Measurements from ENCODE around the gene WWC2.

GRCh38 chr4:183268556-183268955 lies 169.5 kb downstream of the WWC2 start:
- no peak for TF ChIP-seq CTCF (IDR thresholded peaks at IDR 0.05)
- no peak for TF ChIP-seq JUNB (IDR thresholded peaks at IDR 0.05)
- no peak for TF ChIP-seq POLR2A (IDR thresholded peaks at IDR 0.05; ENCODE audit: low read length)
- no peak for TF ChIP-seq EP300 (IDR thresholded peaks at IDR 0.05)
- TF ChIP-seq RAD21 (conservative IDR thresholded peaks at IDR 0.05 in 1 of 2, IDR thresholded peaks at IDR 0.05 in 1 of 2): no peak
- no peak for TF ChIP-seq PBX3 (IDR thresholded peaks at IDR 0.05)
- TF ChIP-seq, protein P1, sequence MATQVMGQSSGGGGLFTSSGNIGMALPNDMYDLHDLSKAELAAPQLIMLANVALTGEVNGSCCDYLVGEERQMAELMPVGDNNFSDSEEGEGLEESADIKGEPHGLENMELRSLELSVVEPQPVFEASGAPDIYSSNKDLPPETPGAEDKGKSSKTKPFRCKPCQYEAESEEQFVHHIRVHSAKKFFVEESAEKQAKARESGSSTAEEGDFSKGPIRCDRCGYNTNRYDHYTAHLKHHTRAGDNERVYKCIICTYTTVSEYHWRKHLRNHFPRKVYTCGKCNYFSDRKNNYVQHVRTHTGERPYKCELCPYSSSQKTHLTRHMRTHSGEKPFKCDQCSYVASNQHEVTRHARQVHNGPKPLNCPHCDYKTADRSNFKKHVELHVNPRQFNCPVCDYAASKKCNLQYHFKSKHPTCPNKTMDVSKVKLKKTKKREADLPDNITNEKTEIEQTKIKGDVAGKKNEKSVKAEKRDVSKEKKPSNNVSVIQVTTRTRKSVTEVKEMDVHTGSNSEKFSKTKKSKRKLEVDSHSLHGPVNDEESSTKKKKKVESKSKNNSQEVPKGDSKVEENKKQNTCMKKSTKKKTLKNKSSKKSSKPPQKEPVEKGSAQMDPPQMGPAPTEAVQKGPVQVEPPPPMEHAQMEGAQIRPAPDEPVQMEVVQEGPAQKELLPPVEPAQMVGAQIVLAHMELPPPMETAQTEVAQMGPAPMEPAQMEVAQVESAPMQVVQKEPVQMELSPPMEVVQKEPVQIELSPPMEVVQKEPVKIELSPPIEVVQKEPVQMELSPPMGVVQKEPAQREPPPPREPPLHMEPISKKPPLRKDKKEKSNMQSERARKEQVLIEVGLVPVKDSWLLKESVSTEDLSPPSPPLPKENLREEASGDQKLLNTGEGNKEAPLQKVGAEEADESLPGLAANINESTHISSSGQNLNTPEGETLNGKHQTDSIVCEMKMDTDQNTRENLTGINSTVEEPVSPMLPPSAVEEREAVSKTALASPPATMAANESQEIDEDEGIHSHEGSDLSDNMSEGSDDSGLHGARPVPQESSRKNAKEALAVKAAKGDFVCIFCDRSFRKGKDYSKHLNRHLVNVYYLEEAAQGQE (IDR thresholded peaks at IDR 0.05): no peak
- no peak for TF ChIP-seq CBX8 (IDR thresholded peaks at IDR 0.05)
- TF ChIP-seq NFE2L2 (conservative IDR thresholded peaks at IDR 0.05; ENCODE audit: low read length): no peak
- no peak for TF ChIP-seq CBX2 (IDR thresholded peaks at IDR 0.05; ENCODE audit: borderline replicate concordance, low read depth)
- TF ChIP-seq MAX (IDR thresholded peaks at IDR 0.05): no peak
- TF ChIP-seq MAFK (IDR thresholded peaks at IDR 0.05; ENCODE audit: partially characterized antibody): no peak
- no peak for TF ChIP-seq CHD2 (IDR thresholded peaks at IDR 0.05; ENCODE audit: low read length, partially characterized antibody)

Measured in A549 (cell line).